ENCODE data around the gene WDR48.

WDR48 gene

GRCh38 chr3:39088889-39089288, 37.1 kb downstream of the WDR48 start:
- peaks cover 14% of the 10 kb centered on the region for H3K36me3 Mint-ChIP-seq
- H3K4me3 Mint-ChIP-seq: no peak overlapping the region
- H3K4me1 Mint-ChIP-seq: no peaks in the 10 kb centered on the region
- no peaks in the 10 kb centered on the region for H3K27me3 Mint-ChIP-seq
- H3K9me3 Mint-ChIP-seq: no peaks in the 10 kb centered on the region
- no peak overlapping the region for H3K27ac Mint-ChIP-seq

- H3K4me3 Mint-ChIP-seq: no peak overlapping the region
- peaks cover 12% of the 10 kb centered on the region for H3K36me3 Mint-ChIP-seq
- no peaks in the 10 kb centered on the region for H3K27me3 Mint-ChIP-seq
Measured at GRCh38 chr3:39090922-39091321, 39.1 kb downstream of the WDR48 start.

GRCh38 chr3:39094851-39095677, 43.2 kb downstream of the WDR48 start:
- no peak overlapping the region for H3K4me3 Mint-ChIP-seq
- no peaks in the 10 kb centered on the region for H3K9me3 Mint-ChIP-seq
- peaks cover 8% of the 10 kb centered on the region for H3K36me3 Mint-ChIP-seq
- no peaks in the 10 kb centered on the region for H3K27me3 Mint-ChIP-seq
- peak overlapping the region; percentile 41 for H3K27ac Mint-ChIP-seq
- no peaks in the 10 kb centered on the region for H3K4me1 Mint-ChIP-seq

More at GRCh38 chr3:39090922-39091321, 39.1 kb downstream of the WDR48 start:
- Mint-ChIP-seq H3K9me3 (no peaks in the 10 kb centered on the region), H3K4me1 (no peaks in the 10 kb centered on the region), H3K27ac (no peak overlapping the region)

- Mint-ChIP-seq H3K36me3 (peaks cover 8% of the 10 kb centered on the region), H3K9me3 (no peaks in the 10 kb centered on the region), H3K27me3 (no peaks in the 10 kb centered on the region), H3K4me3 (no peak overlapping the region), H3K27ac (peak overlapping the region; percentile 41), H3K4me1 (no peaks in the 10 kb centered on the region)
Measured at GRCh38 chr3:39095778-39096177, 44.0 kb downstream of the WDR48 start.

GRCh38 chr3:39096775-39097174, 45.0 kb downstream of the WDR48 start:
- Mint-ChIP-seq H3K27ac (peak overlapping the region; percentile 69), H3K36me3 (peaks cover 8% of the 10 kb centered on the region), H3K9me3 (no peaks in the 10 kb centered on the region), H3K4me3 (no peak overlapping the region), H3K27me3 (no peaks in the 10 kb centered on the region), H3K4me1 (peaks cover 5% of the 10 kb centered on the region)

- no peaks in the 10 kb centered on the region for H3K27me3 Mint-ChIP-seq
- peaks cover 3% of the 10 kb centered on the region for H3K36me3 Mint-ChIP-seq
- no peaks in the 10 kb centered on the region for H3K9me3 Mint-ChIP-seq
- peaks cover 14% of the 10 kb centered on the region for H3K4me1 Mint-ChIP-seq
- no peak overlapping the region for H3K27ac Mint-ChIP-seq
- H3K4me3 Mint-ChIP-seq: no peak overlapping the region
Measured at GRCh38 chr3:39097716-39098472, 46.1 kb downstream of the WDR48 start.

GRCh38 chr3:39098473-39099000, 46.7 kb downstream of the WDR48 start:
- Mint-ChIP-seq H3K9me3 (no peaks in the 10 kb centered on the region), H3K4me1 (peaks cover 21% of the 10 kb centered on the region), H3K36me3 (peaks cover 3% of the 10 kb centered on the region), H3K4me3 (no peak overlapping the region), H3K27ac (no peak overlapping the region), H3K27me3 (no peaks in the 10 kb centered on the region)

GRCh38 chr3:39099242-39099641, 47.4 kb downstream of the WDR48 start:
- Mint-ChIP-seq H3K9me3 (no peaks in the 10 kb centered on the region), H3K4me3 (no peak overlapping the region), H3K4me1 (peaks cover 25% of the 10 kb centered on the region), H3K36me3 (no peaks in the 10 kb centered on the region), H3K27ac (no peak overlapping the region), H3K27me3 (no peaks in the 10 kb centered on the region)

- Mint-ChIP-seq H3K9me3 (no peaks in the 10 kb centered on the region), H3K36me3 (no peaks in the 10 kb centered on the region), H3K4me1 (peaks cover 26% of the 10 kb centered on the region), H3K27me3 (no peaks in the 10 kb centered on the region), H3K27ac (no peak overlapping the region), H3K4me3 (no peak overlapping the region)
Measured at GRCh38 chr3:39099738-39100499, 48.1 kb downstream of the WDR48 start.

- Mint-ChIP-seq H3K36me3 (no peaks in the 10 kb centered on the region), H3K27ac (no peak overlapping the region), H3K27me3 (no peaks in the 10 kb centered on the region), H3K4me1 (peaks cover 32% of the 10 kb centered on the region), H3K9me3 (no peaks in the 10 kb centered on the region), H3K4me3 (no peak overlapping the region)
Measured at GRCh38 chr3:39100500-39100886, 48.7 kb downstream of the WDR48 start.

- no peak overlapping the region for H3K4me3 Mint-ChIP-seq
- H3K4me1 Mint-ChIP-seq: peaks cover 39% of the 10 kb centered on the region
- no peaks in the 10 kb centered on the region for H3K27me3 Mint-ChIP-seq
- H3K36me3 Mint-ChIP-seq: no peaks in the 10 kb centered on the region
- H3K27ac Mint-ChIP-seq: peak overlapping the region; percentile 65
- H3K9me3 Mint-ChIP-seq: no peaks in the 10 kb centered on the region
Measured at GRCh38 chr3:39101022-39101689, 49.3 kb downstream of the WDR48 start.

GRCh38 chr3:39102504-39103323, 50.9 kb downstream of the WDR48 start:
- no peaks in the 10 kb centered on the region for H3K9me3 Mint-ChIP-seq
- no peaks in the 10 kb centered on the region for H3K27me3 Mint-ChIP-seq
- H3K4me3 Mint-ChIP-seq: no peak overlapping the region
- peaks cover 46% of the 10 kb centered on the region for H3K4me1 Mint-ChIP-seq
- peak overlapping the region; percentile 83 for H3K27ac Mint-ChIP-seq
- no peaks in the 10 kb centered on the region for H3K36me3 Mint-ChIP-seq

- no peaks in the 10 kb centered on the region for H3K36me3 Mint-ChIP-seq
- no peak overlapping the region for H3K4me3 Mint-ChIP-seq
- H3K27me3 Mint-ChIP-seq: no peaks in the 10 kb centered on the region
- H3K9me3 Mint-ChIP-seq: no peaks in the 10 kb centered on the region
- peaks cover 52% of the 10 kb centered on the region for H3K4me1 Mint-ChIP-seq
- H3K27ac Mint-ChIP-seq: peak overlapping the region; percentile 72
Measured at GRCh38 chr3:39103324-39103693, 51.5 kb downstream of the WDR48 start.

- Mint-ChIP-seq H3K9me3 (no peaks in the 10 kb centered on the region), H3K27me3 (no peaks in the 10 kb centered on the region), H3K27ac (peak overlapping the region; percentile 72), H3K36me3 (no peaks in the 10 kb centered on the region), H3K4me3 (no peak overlapping the region), H3K4me1 (peaks cover 59% of the 10 kb centered on the region)
Measured at GRCh38 chr3:39103791-39104552, 52.2 kb downstream of the WDR48 start.
